GM12872 (cell line): ENCODE measurements around the gene KATNAL2.

Experiments used
- TF ChIP-seq, protein P1 (sequence below): IDR thresholded peaks from 3 replicates; pipeline ENCODE4 v1.5.1; 2011; ENCODE audit warnings: low read depth, mild to moderate bottlenecking, low read length, moderate library complexity; ENCODE audit not compliant: insufficient read depth

Gene KATNAL2

DNA sequence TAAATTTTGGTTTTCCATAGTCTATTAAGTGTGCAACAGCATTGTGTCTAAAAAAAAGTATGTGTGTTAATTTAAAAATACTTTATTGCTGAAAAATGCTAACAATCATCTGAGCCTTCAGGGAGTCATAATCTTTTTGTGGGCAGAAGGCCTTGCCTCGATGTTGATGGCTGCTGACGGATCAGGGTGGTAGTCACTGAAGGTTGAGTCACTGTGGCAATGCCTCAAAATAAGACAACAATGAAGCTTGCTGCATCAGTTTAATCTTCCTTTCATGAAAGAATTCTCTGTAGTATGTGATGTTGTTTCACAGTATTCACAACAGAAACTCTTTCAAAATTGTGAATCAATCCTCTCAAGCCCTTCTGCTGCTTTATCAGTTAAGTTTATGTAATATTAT, 201.6 kb downstream of the KATNAL2 start:
- TF ChIP-seq, protein P1, sequence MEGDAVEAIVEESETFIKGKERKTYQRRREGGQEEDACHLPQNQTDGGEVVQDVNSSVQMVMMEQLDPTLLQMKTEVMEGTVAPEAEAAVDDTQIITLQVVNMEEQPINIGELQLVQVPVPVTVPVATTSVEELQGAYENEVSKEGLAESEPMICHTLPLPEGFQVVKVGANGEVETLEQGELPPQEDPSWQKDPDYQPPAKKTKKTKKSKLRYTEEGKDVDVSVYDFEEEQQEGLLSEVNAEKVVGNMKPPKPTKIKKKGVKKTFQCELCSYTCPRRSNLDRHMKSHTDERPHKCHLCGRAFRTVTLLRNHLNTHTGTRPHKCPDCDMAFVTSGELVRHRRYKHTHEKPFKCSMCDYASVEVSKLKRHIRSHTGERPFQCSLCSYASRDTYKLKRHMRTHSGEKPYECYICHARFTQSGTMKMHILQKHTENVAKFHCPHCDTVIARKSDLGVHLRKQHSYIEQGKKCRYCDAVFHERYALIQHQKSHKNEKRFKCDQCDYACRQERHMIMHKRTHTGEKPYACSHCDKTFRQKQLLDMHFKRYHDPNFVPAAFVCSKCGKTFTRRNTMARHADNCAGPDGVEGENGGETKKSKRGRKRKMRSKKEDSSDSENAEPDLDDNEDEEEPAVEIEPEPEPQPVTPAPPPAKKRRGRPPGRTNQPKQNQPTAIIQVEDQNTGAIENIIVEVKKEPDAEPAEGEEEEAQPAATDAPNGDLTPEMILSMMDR = no peak

- TF ChIP-seq, protein P1 = no peak
Observed at GRCh38 chr18:47120428-47120827, 203.0 kb downstream of the KATNAL2 start.

- TF ChIP-seq, protein P1 = no peak
Observed at GRCh38 chr18:47121146-47121545, 203.7 kb downstream of the KATNAL2 start.

GRCh38 chr18:47141289-47141688, 223.9 kb downstream of the KATNAL2 start:
- TF ChIP-seq, protein P1 = no peak

DNA sequence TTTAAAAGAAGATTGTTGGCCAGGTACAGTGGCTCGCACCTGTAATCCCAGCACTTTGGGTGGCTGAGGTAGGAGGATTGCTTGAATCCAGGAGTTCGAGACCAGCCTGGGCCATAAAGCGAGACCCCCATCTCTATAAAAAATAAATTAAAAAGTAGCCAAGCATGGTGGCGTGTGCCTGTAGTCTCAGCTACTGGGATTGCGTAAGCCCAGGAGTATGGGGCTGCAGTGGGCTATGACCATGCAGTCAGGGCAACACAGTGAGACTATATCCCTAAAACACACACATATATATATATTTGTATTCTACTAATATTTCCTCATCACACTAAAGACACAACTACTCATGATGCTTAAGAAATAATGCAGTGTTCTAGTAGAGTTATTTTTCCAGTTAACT, 225.8 kb downstream of the KATNAL2 start:
- TF ChIP-seq, protein P1 = no peak

GRCh38 chr18:47143899-47144485, 226.6 kb downstream of the KATNAL2 start:
- TF ChIP-seq, protein P1 = no peak

- TF ChIP-seq, protein P1 = no peak
Observed at GRCh38 chr18:47146206-47146605, 228.8 kb downstream of the KATNAL2 start.

GRCh38 chr18:47149457-47150028, 232.1 kb downstream of the KATNAL2 start:
- TF ChIP-seq, protein P1 = no peak
